Measurements from ENCODE around the gene CCDC60. TPM values are rescaled to one million over a fixed set of nuclear protein-coding genes. Genes with fewer than 3 reads are reported as not detected.

CCDC60 gene
- total RNA-seq, 2 donors from 2014 or later: not detected

GRCh38 chr12:119446459-119446858, 111.9 kb downstream of the CCDC60 start:
- Histone ChIP-seq H3K9me3 (no peaks in the 10 kb centered on the region), H3K36me3 (no peaks in the 10 kb centered on the region)

GRCh38 chr12:119447126-119447525, 112.6 kb downstream of the CCDC60 start:
- Histone ChIP-seq H3K4me1 (ENCODE audit: control insufficient read depth in 1 of 2, low read depth in 2 of 2) (no peaks in the 10 kb centered on the region), H3K36me3 (no peaks in the 10 kb centered on the region), H3K4me3 (no peak overlapping the region), H3K27me3 (replicated peaks; ENCODE audit: insufficient read depth) (no peaks in the 10 kb centered on the region), H3K27ac (no peak overlapping the region), H3K9me3 (no peaks in the 10 kb centered on the region)
- DNase-seq (ENCODE audit: low spot score) (no peak), ATAC-seq (ENCODE audit: insufficient number of reproducible peaks, low FRiP score, low read depth) (no peak)
- no peak for TF ChIP-seq CTCF (IDR thresholded peaks at IDR 0.05)

More at GRCh38 chr12:119446459-119446858, 111.9 kb downstream of the CCDC60 start:
- H3K4me1 ChIP-seq (ENCODE audit: control insufficient read depth in 1 of 2, low read depth in 2 of 2): no peaks in the 10 kb centered on the region
- TF ChIP-seq CTCF (IDR thresholded peaks at IDR 0.05): no peak
- H3K27me3 ChIP-seq (replicated peaks; ENCODE audit: insufficient read depth): no peaks in the 10 kb centered on the region
- H3K27ac ChIP-seq: no peak overlapping the region
- DNase-seq (ENCODE audit: low spot score) (no peak), ATAC-seq (ENCODE audit: insufficient number of reproducible peaks, low FRiP score, low read depth) (no peak)
- H3K4me3 ChIP-seq: no peak overlapping the region

- ATAC-seq (ENCODE audit: insufficient number of reproducible peaks, low FRiP score, low read depth) (no peak), DNase-seq (ENCODE audit: low spot score) (no peak)
- Histone ChIP-seq H3K27me3 (replicated peaks; ENCODE audit: insufficient read depth) (no peaks in the 10 kb centered on the region), H3K4me3 (no peak overlapping the region), H3K4me1 (ENCODE audit: control insufficient read depth in 1 of 2, low read depth in 2 of 2) (no peaks in the 10 kb centered on the region), H3K36me3 (no peaks in the 10 kb centered on the region), H3K9me3 (no peaks in the 10 kb centered on the region), H3K27ac (no peak overlapping the region)
- TF ChIP-seq CTCF (IDR thresholded peaks at IDR 0.05): no peak
These were observed 113.1 kb downstream of the CCDC60 start for GRCh38 chr12:119447618-119448017.

- Histone ChIP-seq H3K27me3 (replicated peaks; ENCODE audit: insufficient read depth) (no peaks in the 10 kb centered on the region), H3K4me3 (no peak overlapping the region), H3K36me3 (no peaks in the 10 kb centered on the region), H3K4me1 (ENCODE audit: control insufficient read depth in 1 of 2, low read depth in 2 of 2) (no peaks in the 10 kb centered on the region), H3K27ac (no peak overlapping the region), H3K9me3 (no peaks in the 10 kb centered on the region)
- TF ChIP-seq CTCF (IDR thresholded peaks at IDR 0.05): no peak
- DNase-seq (ENCODE audit: low spot score) (no peak), ATAC-seq (ENCODE audit: insufficient number of reproducible peaks, low FRiP score, low read depth) (no peak)
These were observed 114.1 kb downstream of the CCDC60 start for GRCh38 chr12:119448611-119449131.

GRCh38 chr12:119450771-119451170, 116.2 kb downstream of the CCDC60 start:
- Histone ChIP-seq H3K27ac (no peak overlapping the region), H3K4me3 (no peak overlapping the region), H3K36me3 (no peaks in the 10 kb centered on the region), H3K27me3 (replicated peaks; ENCODE audit: insufficient read depth) (no peaks in the 10 kb centered on the region), H3K9me3 (no peaks in the 10 kb centered on the region), H3K4me1 (ENCODE audit: control insufficient read depth in 1 of 2, low read depth in 2 of 2) (no peaks in the 10 kb centered on the region)
- no peak for TF ChIP-seq CTCF (IDR thresholded peaks at IDR 0.05)
- no peak for DNase-seq (ENCODE audit: low spot score)
- no peak for ATAC-seq (ENCODE audit: insufficient number of reproducible peaks, low FRiP score, low read depth)
